LNCaP clone FGC (cell line): ENCODE results near the gene PPDPF.

Experiments used
- DNase-seq: peaks from one replicate; pipeline ENCODE4 v3.0.0-alpha.2; 2011; ENCODE audit warnings: low read depth
- H3K4me3 ChIP-seq: 2 replicates; pipeline ENCODE4 v1.5.1; 2011; ENCODE audit warnings: mild to moderate bottlenecking, low read depth, low read length, control low read depth
- CTCF ChIP-seq: IDR thresholded peaks from 2 replicates; pipeline ENCODE4 v1.5.1; 2012; ENCODE audit warnings: mild to moderate bottlenecking; ENCODE audit not compliant: control insufficient read depth, insufficient read depth; ENCODE audit errors: extremely low read depth

Gene PPDPF

DNA sequence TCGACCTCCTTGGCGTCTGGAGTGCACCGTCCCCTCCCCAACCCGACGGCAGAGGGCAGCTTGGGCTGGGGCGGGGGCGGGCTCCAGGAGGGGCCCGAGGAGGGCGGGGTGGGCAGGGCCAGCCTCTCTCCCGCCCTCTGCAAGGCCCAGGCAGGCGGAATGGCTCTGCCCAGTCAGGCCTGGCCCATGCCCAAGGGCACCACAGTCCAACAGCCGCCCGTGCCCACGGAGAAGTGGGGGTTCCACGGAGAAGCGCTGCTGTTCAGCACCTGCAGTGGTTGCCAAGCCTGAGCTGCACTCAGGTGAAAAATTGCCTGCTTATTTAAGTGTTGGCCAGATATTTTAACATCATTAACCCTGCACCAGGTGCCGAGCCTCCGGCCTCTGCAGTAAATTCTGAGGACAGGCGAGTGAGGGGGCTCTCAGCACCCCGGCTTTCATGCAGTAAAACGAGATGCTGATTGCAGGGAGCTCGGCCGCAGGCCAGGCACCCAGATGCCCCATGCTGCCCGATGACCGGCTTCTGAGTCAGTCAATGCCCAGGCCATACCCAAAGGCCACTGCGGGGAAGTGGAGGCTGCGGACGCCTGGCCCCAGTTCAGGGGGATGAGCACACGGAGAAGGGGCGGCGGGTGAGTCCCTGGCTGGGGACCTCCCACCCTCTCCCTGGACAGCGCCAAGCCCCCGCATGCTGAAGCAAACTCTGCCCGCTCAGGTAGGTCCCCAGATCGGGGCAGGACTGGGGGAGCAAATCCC is 27.3 kb downstream of the PPDPF start, which contains the start of gene SRMS:
SRMS (minus strand) TSS at position 25 of the 756 bp plus-strand sequence. CDS start 286 bp downstream, outside the sequence.
- TF ChIP-seq CTCF, result no peak
- DNase-seq, result no peak
- no peak within 1 kb of the TSS for H3K4me3 ChIP-seq

GRCh38 chr20:63548542-63548941 is 28.0 kb downstream of the PPDPF start:
- DNase-seq, result no peak
- H3K4me3 ChIP-seq, result no peak overlapping the region
- no peak for TF ChIP-seq CTCF

GRCh38 chr20:63549019-63549418 is 28.5 kb downstream of the PPDPF start:
- TF ChIP-seq CTCF, result no peak
- no peak for DNase-seq
- no peak overlapping the region for H3K4me3 ChIP-seq

DNA sequence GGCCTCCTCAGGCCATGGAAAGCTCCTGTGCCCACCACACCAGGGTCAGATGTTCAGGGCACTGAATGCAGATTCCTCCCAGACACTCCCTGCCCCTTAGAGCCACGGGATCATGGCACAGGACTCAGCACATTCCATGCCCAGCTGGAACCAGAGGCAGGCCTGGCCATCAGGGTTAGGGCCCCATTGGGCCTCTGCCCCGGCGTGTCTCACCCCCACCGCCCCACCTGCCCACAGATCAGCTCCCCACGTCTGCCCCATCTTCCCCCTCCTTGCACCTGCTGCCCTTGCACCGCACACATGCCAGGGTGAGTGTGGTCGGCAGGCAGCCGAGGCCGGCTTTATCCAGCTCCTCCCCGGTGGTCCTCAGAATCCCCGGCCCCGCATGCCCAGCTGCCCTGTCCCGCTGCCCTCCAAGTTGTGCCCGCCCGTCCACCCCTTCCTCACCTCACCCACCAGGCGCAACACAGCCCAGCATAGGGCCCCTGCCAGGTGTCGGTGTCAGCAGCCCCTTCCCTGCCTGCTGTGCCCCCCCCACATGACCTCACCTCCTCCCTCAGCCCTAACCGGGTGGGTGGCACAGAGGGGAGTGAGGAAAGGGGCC is 29.2 kb downstream of the PPDPF start:
- DNase-seq, result no peak
- no peak overlapping the region for H3K4me3 ChIP-seq
- TF ChIP-seq CTCF, result no peak

DNA sequence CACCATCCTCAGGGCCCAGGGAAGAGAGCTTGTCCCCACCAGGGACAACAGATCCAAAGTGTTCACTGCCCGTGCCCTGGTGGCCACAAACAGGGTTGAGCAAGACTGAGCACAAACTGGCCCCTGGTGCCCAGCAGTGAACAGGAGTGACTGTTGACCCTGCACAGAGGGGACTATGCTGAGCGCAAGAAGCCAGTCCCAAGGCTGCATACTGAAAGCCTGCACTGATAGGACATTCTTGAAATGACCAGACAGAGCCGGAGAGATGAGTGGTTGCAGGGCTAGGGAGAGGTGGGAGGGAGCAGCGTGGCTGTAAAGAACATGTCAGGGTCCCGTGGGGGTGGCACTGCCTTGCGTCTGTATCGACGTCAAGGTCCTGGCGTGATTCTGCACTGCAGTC is 30.5 kb downstream of the PPDPF start:
- DNase-seq, result no peak
- no peak overlapping the region for H3K4me3 ChIP-seq
- no peak for TF ChIP-seq CTCF

DNA sequence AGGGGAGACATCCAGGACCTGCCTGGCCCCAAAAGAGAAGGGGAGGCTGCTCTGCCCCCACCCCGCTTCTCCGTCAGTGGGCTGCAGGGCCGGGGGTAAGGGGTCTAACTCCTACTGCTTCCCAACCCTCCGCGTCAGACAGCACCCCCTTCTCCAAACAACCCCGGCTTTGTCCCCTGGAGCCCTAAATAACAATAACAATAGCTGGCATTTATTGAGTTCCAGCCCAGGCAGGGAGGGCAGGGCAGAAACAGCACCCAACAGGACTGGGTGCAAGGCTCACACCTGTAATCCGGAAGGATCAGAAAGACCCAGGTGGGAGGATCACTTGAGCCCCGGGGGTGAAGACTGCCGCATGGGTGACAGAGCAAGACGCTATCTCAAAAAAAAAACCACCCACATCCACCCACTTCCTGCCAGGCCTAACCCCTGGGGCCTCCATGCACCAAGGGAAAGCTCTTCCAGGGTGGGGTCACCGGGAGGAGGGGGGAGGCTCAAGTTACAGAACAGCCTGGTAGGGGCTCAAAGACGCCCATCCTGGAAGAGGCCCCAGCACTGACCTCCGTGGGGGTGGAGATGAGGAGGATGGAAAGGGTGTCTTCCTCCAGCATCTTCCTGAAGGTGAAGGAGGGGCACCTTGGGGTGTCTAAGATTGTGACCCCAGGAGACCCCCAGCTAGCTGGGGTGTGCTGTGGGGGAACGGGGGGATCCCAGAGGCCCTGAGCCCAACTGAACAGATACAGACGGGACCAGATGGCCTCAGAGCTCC is 32.1 kb downstream of the PPDPF start:
- DNase-seq, result no peak
- no peak for TF ChIP-seq CTCF
- H3K4me3 ChIP-seq, result no peak overlapping the region
